ENCODE data around the gene TBC1D17. TPM values are rescaled to one million over a fixed set of nuclear protein-coding genes. Genes with fewer than 3 reads are reported as not detected.

TBC1D17 gene
- total and polyA plus RNA-seq, 10 of the 15 experiments (the other 5 are each of a cell fraction or from before 2014, with no cell fraction given): 0.42 to 20.4 (median 11.2) TPM

DNA sequence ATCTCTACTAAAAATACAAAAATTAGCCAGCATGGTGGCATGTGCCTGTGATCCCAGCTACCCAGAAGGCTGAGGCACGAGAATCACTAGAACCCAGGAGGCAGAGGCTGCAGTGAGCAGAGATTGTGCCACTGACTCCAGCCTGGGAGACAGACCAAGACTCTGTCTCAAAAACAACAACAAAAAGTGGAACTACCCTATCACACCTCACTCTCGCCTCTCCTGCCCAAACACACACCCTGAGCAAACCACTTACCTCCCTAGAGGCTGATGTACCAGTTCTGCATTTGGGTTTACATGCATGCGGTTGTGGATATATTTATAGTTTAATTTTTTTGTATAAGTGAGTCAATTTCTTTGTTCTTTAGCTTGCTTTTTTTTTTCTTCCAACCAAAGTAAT is 34.2 kb upstream of the TBC1D17 start:
- in situ Hi-C loops (cut with MboI) (no loop called here), intact Hi-C loops (cut with micrococcal nuclease; ENCODE audit: unreplicated experiment) (no loop called here)
- H3K4me1 ChIP-seq (ENCODE audit: control insufficient read depth, insufficient read depth, low read length): peaks cover 16% of the 10 kb centered on the region
- H3K36me3 ChIP-seq (ENCODE audit: control insufficient read depth in 2 of 2, insufficient read depth in 2 of 2, low read length in 1 of 2): peaks cover 0 to 2% of the 10 kb centered on the region in 2 experiments; a peak in 2 of 4 replicates
- DNase-seq (ENCODE audit: low read depth, low spot score): peak; percentile 34
- SMC1A ChIA-PET (ENCODE audit: uncharacterized antibody, unreplicated experiment): interaction anchor here (1.3 to 1.4 kb wide), 3 partner anchors 24 to 30 kb away, joined by 3 read pairs; partner anchors contain the start of genes FUZ and MED25
- no peak for FAIRE-seq
- 2% methylated on average over 3 of the region's 3 CpGs for WGBS (ENCODE audit: insufficient coverage, insufficient replicate concordance, low lambda C conversion rate, missing lambda C conversion rate)
- POLR2A ChIA-PET: interaction anchor here (0.6 to 1.3 kb wide), 7 partner anchors 24 to 483 kb away, joined by 3 to 8 read pairs (median 4); no protein-coding TSS in a partner anchor
- H3K79me2 ChIP-seq (ENCODE audit: control insufficient read depth, insufficient read depth, low read length): no peaks in the 10 kb centered on the region
- no peak overlapping the region for H3K4me2 ChIP-seq (ENCODE audit: control insufficient read depth, insufficient read depth)
- H3K27ac ChIP-seq (ENCODE audit: control insufficient read depth, insufficient read depth): no peak overlapping the region
- CTCF ChIA-PET: no interaction called here
- H4K20me1 ChIP-seq (ENCODE audit: control insufficient read depth, insufficient read depth): no peaks in the 10 kb centered on the region
- no peak overlapping the region for H2AFZ ChIP-seq (ENCODE audit: control insufficient read depth, low read depth, low read length)
- ATAC-seq: peak; percentile 95
- H3K9ac ChIP-seq (ENCODE audit: control insufficient read depth, insufficient read depth, low read length): no peak overlapping the region
- no peaks in the 10 kb centered on the region for H3K27me3 ChIP-seq (replicated peaks in 1 of 2; ENCODE audit: control insufficient read depth in 2 of 2, insufficient read depth in 2 of 2, low read length in 1 of 2)
- H3K4me3 ChIP-seq: no peak overlapping the region
- no peaks in the 10 kb centered on the region; the same call in 2 of the 3 replicates for H3K9me3 ChIP-seq (replicated peaks; ENCODE audit: control insufficient read depth, insufficient read depth, low read length)
- RAD21 ChIA-PET (ENCODE audit: unreplicated experiment): interaction anchor here (0.6 to 0.9 kb wide), 2 partner anchors 54 to 465 kb away, joined by 3 read pairs; partner anchors contain the start of gene IL4I1
- no TSS peak for BruUV-seq (replicated peaks)
- TF ChIP-seq, protein P1, sequence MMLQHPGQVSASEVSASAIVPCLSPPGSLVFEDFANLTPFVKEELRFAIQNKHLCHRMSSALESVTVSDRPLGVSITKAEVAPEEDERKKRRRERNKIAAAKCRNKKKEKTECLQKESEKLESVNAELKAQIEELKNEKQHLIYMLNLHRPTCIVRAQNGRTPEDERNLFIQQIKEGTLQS (IDR thresholded peaks at IDR 0.05; ENCODE audit: borderline replicate concordance, extremely low read depth, low read depth, low read length): no peak
- peak; percentile 52 to 53; a peak in 2 of 4 replicates for TF ChIP-seq EP300 (IDR thresholded peaks at IDR 0.05; ENCODE audit: borderline replicate concordance in 1 of 2, control insufficient read depth in 1 of 2, low read depth in 2 of 2, low read length in 2 of 2)
- TF ChIP-seq CHD2 (IDR thresholded peaks at IDR 0.05; ENCODE audit: borderline replicate concordance, low read depth, low read length): 0 out of 2 replicates have a peak, but pooled peaks have one; percentile 25
- TF ChIP-seq RUNX3 (IDR thresholded peaks at IDR 0.05; ENCODE audit: low read length): peak; percentile 61
- peak; percentile 48 to 70; a peak in 3 of 4 replicates for TF ChIP-seq BHLHE40 (IDR thresholded peaks at IDR 0.05; ENCODE audit: borderline replicate concordance in 1 of 2, low read depth in 2 of 2, low read length in 1 of 2)
- peak; percentile 72; the same call in 1 of the 2 replicates for TF ChIP-seq ZNF384 (IDR thresholded peaks at IDR 0.05; ENCODE audit: borderline replicate concordance, low read depth, low read length)
- no peak for TF ChIP-seq JUNB (IDR thresholded peaks at IDR 0.05)
- peak; percentile 63 for TF ChIP-seq HDGF (IDR thresholded peaks at IDR 0.05)
- peak; percentile 55 for TF ChIP-seq IKZF1 (conservative IDR thresholded peaks at IDR 0.05)
- TF ChIP-seq BMI1 (IDR thresholded peaks at IDR 0.05; ENCODE audit: borderline replicate concordance): 0 out of 2 replicates have a peak, but pooled peaks have one; percentile 15
- 0 out of 2 replicates have a peak, but pooled peaks have one; percentile 35 for TF ChIP-seq NR2F1 (conservative IDR thresholded peaks at IDR 0.05)
- TF ChIP-seq, protein P2, sequence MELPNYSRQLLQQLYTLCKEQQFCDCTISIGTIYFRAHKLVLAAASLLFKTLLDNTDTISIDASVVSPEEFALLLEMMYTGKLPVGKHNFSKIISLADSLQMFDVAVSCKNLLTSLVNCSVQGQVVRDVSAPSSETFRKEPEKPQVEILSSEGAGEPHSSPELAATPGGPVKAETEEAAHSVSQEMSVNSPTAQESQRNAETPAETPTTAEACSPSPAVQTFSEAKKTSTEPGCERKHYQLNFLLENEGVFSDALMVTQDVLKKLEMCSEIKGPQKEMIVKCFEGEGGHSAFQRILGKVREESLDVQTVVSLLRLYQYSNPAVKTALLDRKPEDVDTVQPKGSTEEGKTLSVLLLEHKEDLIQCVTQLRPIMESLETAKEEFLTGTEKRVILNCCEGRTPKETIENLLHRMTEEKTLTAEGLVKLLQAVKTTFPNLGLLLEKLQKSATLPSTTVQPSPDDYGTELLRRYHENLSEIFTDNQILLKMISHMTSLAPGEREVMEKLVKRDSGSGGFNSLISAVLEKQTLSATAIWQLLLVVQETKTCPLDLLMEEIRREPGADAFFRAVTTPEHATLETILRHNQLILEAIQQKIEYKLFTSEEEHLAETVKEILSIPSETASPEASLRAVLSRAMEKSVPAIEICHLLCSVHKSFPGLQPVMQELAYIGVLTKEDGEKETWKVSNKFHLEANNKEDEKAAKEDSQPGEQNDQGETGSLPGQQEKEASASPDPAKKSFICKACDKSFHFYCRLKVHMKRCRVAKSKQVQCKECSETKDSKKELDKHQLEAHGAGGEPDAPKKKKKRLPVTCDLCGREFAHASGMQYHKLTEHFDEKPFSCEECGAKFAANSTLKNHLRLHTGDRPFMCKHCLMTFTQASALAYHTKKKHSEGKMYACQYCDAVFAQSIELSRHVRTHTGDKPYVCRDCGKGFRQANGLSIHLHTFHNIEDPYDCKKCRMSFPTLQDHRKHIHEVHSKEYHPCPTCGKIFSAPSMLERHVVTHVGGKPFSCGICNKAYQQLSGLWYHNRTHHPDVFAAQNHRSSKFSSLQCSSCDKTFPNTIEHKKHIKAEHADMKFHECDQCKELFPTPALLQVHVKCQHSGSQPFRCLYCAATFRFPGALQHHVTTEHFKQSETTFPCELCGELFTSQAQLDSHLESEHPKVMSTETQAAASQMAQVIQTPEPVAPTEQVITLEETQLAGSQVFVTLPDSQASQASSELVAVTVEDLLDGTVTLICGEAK (IDR thresholded peaks at IDR 0.05; ENCODE audit: borderline replicate concordance): no peak
- TF ChIP-seq MTA2 (IDR thresholded peaks at IDR 0.05; ENCODE audit: low read depth): peak; percentile 70
- TF ChIP-seq, protein P3, sequence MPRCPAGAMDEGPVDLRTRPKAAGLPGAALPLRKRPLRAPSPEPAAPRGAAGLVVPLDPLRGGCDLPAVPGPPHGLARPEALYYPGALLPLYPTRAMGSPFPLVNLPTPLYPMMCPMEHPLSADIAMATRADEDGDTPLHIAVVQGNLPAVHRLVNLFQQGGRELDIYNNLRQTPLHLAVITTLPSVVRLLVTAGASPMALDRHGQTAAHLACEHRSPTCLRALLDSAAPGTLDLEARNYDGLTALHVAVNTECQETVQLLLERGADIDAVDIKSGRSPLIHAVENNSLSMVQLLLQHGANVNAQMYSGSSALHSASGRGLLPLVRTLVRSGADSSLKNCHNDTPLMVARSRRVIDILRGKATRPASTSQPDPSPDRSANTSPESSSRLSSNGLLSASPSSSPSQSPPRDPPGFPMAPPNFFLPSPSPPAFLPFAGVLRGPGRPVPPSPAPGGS (IDR thresholded peaks at IDR 0.05; ENCODE audit: borderline replicate concordance, insufficient read depth, low read depth, low read length, poor library complexity, severe bottlenecking): no peak
- TF ChIP-seq MEF2B (IDR thresholded peaks at IDR 0.05; ENCODE audit: partially characterized antibody, poor library complexity, severe bottlenecking): peak; percentile 95
- TF ChIP-seq NBN (IDR thresholded peaks at IDR 0.05): peak; percentile 68
